Measurements from ENCODE around the gene HERC6. TPM values are rescaled to one million over a fixed set of nuclear protein-coding genes. Genes with fewer than 3 reads are reported as not detected.
"Not testable (repeated sequence)": the region's sequence is repeated elsewhere in the genome, so short reads cannot be mapped to it uniquely, and the experiment has no call there.

Gene HERC6
- total RNA-seq, 1 experiment from 2014 or later: 5.0 TPM

DNA sequence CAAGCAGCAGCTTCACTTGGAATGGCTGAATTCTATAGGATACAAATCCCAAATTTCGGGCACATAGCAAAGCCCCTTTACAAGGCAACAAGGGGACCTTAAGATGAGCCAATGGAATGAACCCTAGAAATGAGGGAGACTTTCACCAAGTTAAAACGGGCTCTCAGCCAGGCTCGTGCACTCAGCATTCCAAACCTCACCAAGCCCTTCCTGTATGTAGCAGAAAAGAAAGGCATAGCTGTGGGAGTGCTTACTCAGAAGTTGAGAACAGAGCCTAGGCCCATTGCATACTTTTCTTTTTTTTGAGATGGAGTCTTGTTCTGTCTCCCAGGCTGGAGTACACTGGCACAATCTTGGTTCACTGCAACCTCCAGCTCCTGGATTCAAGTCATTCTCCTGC lies 67.5 kb downstream of the HERC6 start:
- DNase-seq (ENCODE audit: low spot score): no peak

- no peak for DNase-seq (ENCODE audit: low spot score)
Observed at GRCh38 chr4:88447371-88448095, 68.9 kb downstream of the HERC6 start.

GRCh38 chr4:88448211-88448765 lies 69.6 kb downstream of the HERC6 start:
- DNase-seq (ENCODE audit: low spot score): not testable (repeated sequence)

GRCh38 chr4:88448889-88449288 lies 70.2 kb downstream of the HERC6 start:
- no peak for DNase-seq (ENCODE audit: low spot score)

- no peak for DNase-seq (ENCODE audit: low spot score)
Observed at GRCh38 chr4:88449290-88449689, 70.6 kb downstream of the HERC6 start.

GRCh38 chr4:88451205-88451604 lies 72.6 kb downstream of the HERC6 start:
- no peak for DNase-seq (ENCODE audit: low spot score)

GRCh38 chr4:88452912-88453311 lies 74.3 kb downstream of the HERC6 start:
- DNase-seq (ENCODE audit: low spot score): no peak

- DNase-seq (ENCODE audit: low spot score): peak; percentile 92
Observed at GRCh38 chr4:88456670-88457306, 78.1 kb downstream of the HERC6 start, which contains the start of gene HERC5. HERC5 (plus strand) TSS chr4:88457119; CDS start chr4:88457270, 151 bp downstream.

GRCh38 chr4:88457307-88458103 lies 78.9 kb downstream of the HERC6 start:
- DNase-seq (ENCODE audit: low spot score): no peak

GRCh38 chr4:88458104-88458740 lies 79.6 kb downstream of the HERC6 start:
- no peak for DNase-seq (ENCODE audit: low spot score)

DNA sequence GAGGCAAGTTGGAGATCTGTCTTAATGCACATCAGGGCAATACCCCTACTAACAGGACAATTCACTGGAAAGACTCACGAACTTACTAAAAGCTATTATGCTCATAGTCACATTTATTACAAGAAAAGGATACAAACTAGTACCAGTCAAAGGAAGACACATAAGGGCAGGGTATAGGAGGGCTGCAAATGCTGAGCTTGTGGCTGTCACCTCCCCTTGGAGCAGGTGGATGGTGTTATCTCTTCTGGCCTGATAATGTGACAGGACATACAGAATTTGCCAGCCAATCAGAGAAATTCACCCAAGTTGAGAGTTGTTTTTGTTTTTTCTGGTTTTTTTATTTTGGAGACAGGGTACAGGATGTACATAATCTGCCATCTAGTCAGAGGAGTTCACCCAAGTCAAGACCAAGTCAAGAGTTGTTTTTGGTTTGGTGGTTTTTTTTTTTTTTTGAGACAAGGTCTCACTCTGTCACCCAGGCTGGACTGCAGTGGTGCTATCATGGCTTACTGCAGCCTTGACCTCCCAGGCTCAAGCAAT lies 87.1 kb downstream of the HERC6 start:
- DNase-seq (ENCODE audit: low spot score): no peak

- DNase-seq (ENCODE audit: low spot score): no peak
Observed at GRCh38 chr4:88467392-88467791, 88.7 kb downstream of the HERC6 start.

GRCh38 chr4:88477229-88477860 lies 98.7 kb downstream of the HERC6 start:
- DNase-seq (ENCODE audit: low spot score): no peak

DNA sequence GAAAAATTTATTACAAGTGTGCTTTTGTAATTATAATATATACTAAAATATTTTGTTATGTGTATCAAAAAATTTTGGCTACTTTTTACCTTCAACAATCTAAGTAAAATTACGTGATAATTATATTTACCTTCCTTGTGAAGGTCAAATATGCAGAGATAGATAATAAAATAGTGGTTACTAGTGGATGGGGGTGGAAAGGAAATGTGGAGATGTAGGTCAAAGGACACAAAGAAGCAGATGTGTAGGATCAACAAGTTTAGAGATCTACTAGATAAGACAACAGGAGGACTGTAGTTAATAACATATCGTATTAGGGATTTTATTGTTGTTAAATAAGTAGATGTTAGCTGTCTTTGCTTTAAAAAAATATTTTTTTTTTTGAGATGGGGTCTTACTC lies 99.6 kb downstream of the HERC6 start:
- no peak for DNase-seq (ENCODE audit: low spot score)

DNA sequence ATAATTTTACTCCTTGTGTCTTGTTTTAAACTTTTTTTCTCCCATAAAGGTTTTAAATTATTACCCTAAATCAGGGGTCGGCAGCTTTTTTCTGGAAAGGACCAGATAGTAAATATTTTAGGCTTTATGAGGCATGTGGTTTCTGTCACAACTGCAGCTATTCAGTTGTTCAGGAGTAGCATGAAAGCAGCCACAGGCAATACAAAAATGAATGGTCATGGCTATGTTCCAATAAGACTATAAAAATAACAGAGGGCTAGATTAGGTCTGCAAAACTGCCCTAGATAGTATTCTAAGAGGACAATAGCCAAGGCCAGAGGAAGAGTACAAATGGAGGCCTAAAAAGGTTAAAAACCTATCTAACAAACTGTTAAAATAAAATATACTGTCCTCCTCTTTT lies 102.9 kb downstream of the HERC6 start:
- DNase-seq (ENCODE audit: low spot score): no peak

GRCh38 chr4:88489100-88489761 lies 110.6 kb downstream of the HERC6 start:
- DNase-seq (ENCODE audit: low spot score): no peak

Data from A172 (cell line).